GM23338 (cell line): ENCODE results near the gene NDUFS4.

Experiments used
- CTCF ChIP-seq, 2 experiments: fragments of 200-600 bp in 1 of 2; sonication (generic) in 1 of 2; conservative IDR thresholded peaks; 2 replicates each; pipeline versions ENCODE4 v1.5.1 to v1.6.1; 2016 to 2017; ENCODE audit warnings: antibody characterized with exemption in 2 of 2, low read depth in 2 of 2, mild to moderate bottlenecking in 2 of 2, moderate library complexity in 1 of 2
- ETS1 ChIP-seq: IDR thresholded peaks from 2 replicates; pipeline ENCODE4 v1.6.1; 2016; ENCODE audit warnings: antibody characterized with exemption
- EZH2 ChIP-seq: fragments of 200-600 bp; sonication (generic); IDR thresholded peaks from one replicate; pipeline ENCODE4 v1.8.0; 2017; ENCODE audit warnings: antibody characterized with exemption, mild to moderate bottlenecking, low read depth; ENCODE audit not compliant: unreplicated experiment
- EZH2phosphoT487 ChIP-seq: fragments of 200-600 bp; sonication (generic); IDR thresholded peaks from one replicate; pipeline ENCODE4 v1.8.1; 2018; ENCODE audit warnings: antibody characterized with exemption; ENCODE audit not compliant: unreplicated experiment
- POLR2AphosphoS5 ChIP-seq: IDR thresholded peaks from 2 replicates; pipeline ENCODE4 v1.6.1; 2016; ENCODE audit warnings: antibody characterized with exemption, low read depth
- REST ChIP-seq: IDR thresholded peaks from one replicate; pipeline ENCODE4 v1.6.1; 2018; ENCODE audit warnings: antibody characterized with exemption; ENCODE audit not compliant: unreplicated experiment
- ZNF331 ChIP-seq: fragments of 250-450 bp; sonication (Bioruptor Pico); IDR thresholded peaks from 2 replicates; pipeline ENCODE4 v1.5.0; 2020; ENCODE audit warnings: low read depth, mild to moderate bottlenecking, moderate library complexity

GRCh38 chr5:53614376-53614885 is 54.0 kb downstream of the NDUFS4 start:
- TF ChIP-seq EZH2phosphoT487 (no peak), CTCF (conservative IDR thresholded peaks at IDR 0.05; ENCODE audit: low read depth in 2 of 2) (no peak), ZNF331 (CRISPR knock-in tag) (no peak), POLR2AphosphoS5 (no peak), EZH2 (no peak), ETS1 (no peak), REST (no peak)
